CD14-positive monocyte (primary cell): ENCODE measurements around the gene PRRT3. TPM values are rescaled to one million over a fixed set of nuclear protein-coding genes. Genes with fewer than 3 reads are reported as not detected.

Experiments
- DNase-seq, 3 donors: peaks; one replicate each; pipeline ENCODE4 v3.0.0-alpha.2; 2011 to 2022
- H2AFZ ChIP-seq: 2 replicates; pipeline ENCODE4 v1.6.0; 2012; ENCODE audit warnings: mild to moderate bottlenecking, low read depth, low read length, inconsistent platforms; ENCODE audit not compliant: insufficient read depth, poor library complexity, severe bottlenecking
- H3K27ac ChIP-seq, 2 donors: 1 replicate in 1 of 2; 2 replicates in 1 of 2; pipeline ENCODE4 v1.5.1; 2012 to 2013; ENCODE audit warnings: low read length in 2 of 2, control low read depth in 1 of 2, inconsistent platforms in 1 of 2, low read depth in 1 of 2, mild to moderate bottlenecking in 1 of 2
- H3K27me3 ChIP-seq, 2 donors: one replicate each; pipeline versions ENCODE4 v1.6.0 to v1.6.1; 2011 to 2013; ENCODE audit warnings: low read length in 2 of 2; ENCODE audit not compliant: control insufficient read depth in 2 of 2, insufficient read depth in 2 of 2
- H3K36me3 ChIP-seq, 2 donors: replicated peaks in 1 of 2; 1 replicate in 1 of 2; 2 replicates in 1 of 2; pipeline versions ENCODE4 v1.5.1 to v1.6.1; 2012 to 2013; ENCODE audit warnings: low read length in 2 of 2, control low read depth in 1 of 2, inconsistent platforms in 1 of 2, mild to moderate bottlenecking in 1 of 2; ENCODE audit not compliant: insufficient read depth in 2 of 2, control insufficient read depth in 1 of 2
- H3K4me1 ChIP-seq, 2 donors: 1 replicate in 1 of 2; 2 replicates in 1 of 2; pipeline versions ENCODE4 v1.5.1 to v1.6.1; 2012 to 2013; ENCODE audit warnings: low read length in 2 of 2, control low read depth in 1 of 2, inconsistent platforms in 1 of 2, mild to moderate bottlenecking in 1 of 2, moderate library complexity in 1 of 2; ENCODE audit not compliant: insufficient read depth in 2 of 2, control insufficient read depth in 1 of 2
- H3K4me2 ChIP-seq: replicated peaks from 2 replicates; pipeline ENCODE3; 2012; ENCODE audit warnings: low read length, moderate library complexity, mild to moderate bottlenecking; ENCODE audit not compliant: poor library complexity, severe bottlenecking; ENCODE audit errors: extremely low read depth
- H3K4me3 ChIP-seq, 3 experiments: fragments of 200-600 bp in 1 of 3; sonication (generic) in 1 of 3; replicated peaks in 1 of 3; 1 replicate in 2 of 3; 2 replicates in 1 of 3; pipeline ENCODE4 v1.5.1; 2011 to 2013; ENCODE audit warnings: low read length in 3 of 3, mild to moderate bottlenecking in 3 of 3, control low read depth in 2 of 3, low read depth in 2 of 3, inconsistent platforms in 1 of 3, moderate library complexity in 1 of 3
- H3K79me2 ChIP-seq: 2 replicates; pipeline ENCODE4 v1.6.0; 2012; ENCODE audit warnings: mild to moderate bottlenecking, control low read depth, inconsistent platforms, low read length, moderate library complexity; ENCODE audit not compliant: insufficient read depth
- H3K9ac ChIP-seq: 2 replicates; pipeline ENCODE4 v1.6.0; 2017; ENCODE audit warnings: low read length, mild to moderate bottlenecking; ENCODE audit not compliant: insufficient read depth, poor library complexity, severe bottlenecking
- H3K9me3 ChIP-seq, 2 donors: replicated peaks in 1 of 2; 1 replicate in 1 of 2; 2 replicates in 1 of 2; pipeline versions ENCODE4 v1.5.1 to v1.6.1; 2012 to 2013; ENCODE audit warnings: low read length in 2 of 2, control low read depth in 1 of 2; ENCODE audit not compliant: control insufficient read depth in 1 of 2, insufficient read depth in 1 of 2
- H4K20me1 ChIP-seq: 2 replicates; pipeline ENCODE4 v1.6.0; 2012; ENCODE audit warnings: mild to moderate bottlenecking, low read length, control low read depth, moderate library complexity; ENCODE audit not compliant: insufficient read depth
- H3K27ac Mint-ChIP-seq, 7 donors: one replicate each; pipeline ENCODE4 v1.8.0; 2020; ENCODE audit warnings: mild to moderate bottlenecking in 7 of 7, mixed read lengths in 7 of 7, moderate library complexity in 6 of 7, inconsistent platforms in 2 of 7
- H3K27me3 Mint-ChIP-seq, 3 donors: one replicate each; pipeline ENCODE4 v1.8.0; 2021 to 2022; ENCODE audit warnings: low read depth in 3 of 3, mild to moderate bottlenecking in 3 of 3, mixed read lengths in 3 of 3, moderate library complexity in 3 of 3, inconsistent platforms in 1 of 3
- H3K36me3 Mint-ChIP-seq, 2 donors: one replicate each; pipeline ENCODE4 v1.8.0; 2020; ENCODE audit warnings: mixed read lengths in 2 of 2, inconsistent platforms in 1 of 2, mild to moderate bottlenecking in 1 of 2
- H3K4me1 Mint-ChIP-seq: one replicate; pipeline ENCODE4 v1.8.0; 2020; ENCODE audit warnings: mild to moderate bottlenecking, mixed read lengths
- H3K4me3 Mint-ChIP-seq, 2 donors: one replicate each; pipeline ENCODE4 v1.8.0; 2020; ENCODE audit warnings: mild to moderate bottlenecking in 2 of 2, mixed read lengths in 2 of 2, moderate library complexity in 1 of 2
- H3K9me3 Mint-ChIP-seq, 7 donors: one replicate each; pipeline ENCODE4 v1.8.0; 2020 to 2022; ENCODE audit warnings: mixed read lengths in 7 of 7, mild to moderate bottlenecking in 6 of 7, moderate library complexity in 6 of 7, inconsistent platforms in 2 of 7
- WGBS: methylation state at CpG from one replicate; pipeline ENCODE4 v1.1.5; 2013; ENCODE audit warnings: missing lambda C conversion rate; ENCODE audit not compliant: insufficient coverage; 5-methylcytosine and 5-hydroxymethylcytosine counted together
- intact Hi-C, 2 donors: fragments of 100-400 bp; cut with micrococcal nuclease; formaldehyde crosslinking; loops; one replicate each; pipeline versions ENCODE4 v1.15.0 to v1.15.1; 2023
- polyA plus RNA-seq, 3 donors: library from polyadenylated mRNA; depleted of rRNA in 1 of 3; unstranded in 2 of 3; stranded (reverse) in 1 of 3; fragments of 300-500 nt in 2 of 3; fragments of >200 nt in 1 of 3; fragmentation: Illumina TruSeq in 2 of 3; gene quantifications; 1 replicate in 2 of 3; 2 replicates in 1 of 3; pipeline ENCODE4 v1.2.3, GENCODE V29; 2012 to 2021
- TF ChIP-seq, protein P1 (sequence below): fragments of 200-600 bp; IDR thresholded peaks from one replicate; pipeline ENCODE4 v1.8.0; 2022; ENCODE audit warnings: antibody characterized with exemption, mild to moderate bottlenecking

Gene PRRT3
- polyA plus RNA-seq, 3 donors = 0.11 to 0.57 (median 0.31) TPM

DNA sequence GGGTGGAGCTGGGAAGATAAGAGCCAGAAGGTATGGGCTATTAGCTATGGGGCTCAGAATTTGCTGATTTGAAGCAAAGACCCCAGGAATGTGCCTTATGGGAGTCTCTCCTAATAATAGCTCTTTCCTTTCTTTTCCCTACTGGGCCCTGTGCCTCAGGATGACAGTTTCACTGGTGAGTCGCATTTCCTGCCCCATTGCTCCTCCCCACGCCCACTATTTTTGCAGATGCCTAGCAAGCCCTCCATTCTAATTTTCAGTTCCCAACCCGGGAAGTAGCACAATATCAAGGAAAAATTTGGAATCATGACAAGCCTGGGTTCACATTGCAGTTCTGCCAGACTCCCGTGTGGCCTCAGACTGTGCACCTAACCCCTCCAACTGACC is 49.0 kb downstream of the PRRT3 start:
- H3K9me3 Mint-ChIP-seq = no peaks in the 10 kb centered on the region
- H3K9ac ChIP-seq = no peak overlapping the region
- H3K4me1 Mint-ChIP-seq = peaks cover 31% of the 10 kb centered on the region
- H3K4me2 ChIP-seq = no peak overlapping the region
- no peak overlapping the region for H3K4me3 ChIP-seq
- H3K27ac ChIP-seq = no peak overlapping the region
- WGBS = 7% methylated on average over 3 of the region's 4 CpGs
- no peaks in the 10 kb centered on the region for H3K36me3 ChIP-seq
- H4K20me1 ChIP-seq = no peaks in the 10 kb centered on the region
- intact Hi-C loops = no loop called here
- peaks cover 7 to 14% of the 10 kb centered on the region in 2 donors for H3K4me1 ChIP-seq
- no peaks in the 10 kb centered on the region for H3K36me3 Mint-ChIP-seq
- no peak overlapping the region for H3K4me3 Mint-ChIP-seq
- TF ChIP-seq, protein P1, sequence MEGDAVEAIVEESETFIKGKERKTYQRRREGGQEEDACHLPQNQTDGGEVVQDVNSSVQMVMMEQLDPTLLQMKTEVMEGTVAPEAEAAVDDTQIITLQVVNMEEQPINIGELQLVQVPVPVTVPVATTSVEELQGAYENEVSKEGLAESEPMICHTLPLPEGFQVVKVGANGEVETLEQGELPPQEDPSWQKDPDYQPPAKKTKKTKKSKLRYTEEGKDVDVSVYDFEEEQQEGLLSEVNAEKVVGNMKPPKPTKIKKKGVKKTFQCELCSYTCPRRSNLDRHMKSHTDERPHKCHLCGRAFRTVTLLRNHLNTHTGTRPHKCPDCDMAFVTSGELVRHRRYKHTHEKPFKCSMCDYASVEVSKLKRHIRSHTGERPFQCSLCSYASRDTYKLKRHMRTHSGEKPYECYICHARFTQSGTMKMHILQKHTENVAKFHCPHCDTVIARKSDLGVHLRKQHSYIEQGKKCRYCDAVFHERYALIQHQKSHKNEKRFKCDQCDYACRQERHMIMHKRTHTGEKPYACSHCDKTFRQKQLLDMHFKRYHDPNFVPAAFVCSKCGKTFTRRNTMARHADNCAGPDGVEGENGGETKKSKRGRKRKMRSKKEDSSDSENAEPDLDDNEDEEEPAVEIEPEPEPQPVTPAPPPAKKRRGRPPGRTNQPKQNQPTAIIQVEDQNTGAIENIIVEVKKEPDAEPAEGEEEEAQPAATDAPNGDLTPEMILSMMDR = no peak
- peaks cover 0 to 2% (median 0%) of the 10 kb centered on the region in 3 donors for H3K27me3 Mint-ChIP-seq
- DNase-seq = no peak
- H3K27me3 ChIP-seq = no peaks in the 10 kb centered on the region
- H3K9me3 ChIP-seq = no peaks in the 10 kb centered on the region
- H2AFZ ChIP-seq = peak overlapping the region; percentile 41
- H3K27ac Mint-ChIP-seq = no peak overlapping the region
- no peaks in the 10 kb centered on the region for H3K79me2 ChIP-seq

DNA sequence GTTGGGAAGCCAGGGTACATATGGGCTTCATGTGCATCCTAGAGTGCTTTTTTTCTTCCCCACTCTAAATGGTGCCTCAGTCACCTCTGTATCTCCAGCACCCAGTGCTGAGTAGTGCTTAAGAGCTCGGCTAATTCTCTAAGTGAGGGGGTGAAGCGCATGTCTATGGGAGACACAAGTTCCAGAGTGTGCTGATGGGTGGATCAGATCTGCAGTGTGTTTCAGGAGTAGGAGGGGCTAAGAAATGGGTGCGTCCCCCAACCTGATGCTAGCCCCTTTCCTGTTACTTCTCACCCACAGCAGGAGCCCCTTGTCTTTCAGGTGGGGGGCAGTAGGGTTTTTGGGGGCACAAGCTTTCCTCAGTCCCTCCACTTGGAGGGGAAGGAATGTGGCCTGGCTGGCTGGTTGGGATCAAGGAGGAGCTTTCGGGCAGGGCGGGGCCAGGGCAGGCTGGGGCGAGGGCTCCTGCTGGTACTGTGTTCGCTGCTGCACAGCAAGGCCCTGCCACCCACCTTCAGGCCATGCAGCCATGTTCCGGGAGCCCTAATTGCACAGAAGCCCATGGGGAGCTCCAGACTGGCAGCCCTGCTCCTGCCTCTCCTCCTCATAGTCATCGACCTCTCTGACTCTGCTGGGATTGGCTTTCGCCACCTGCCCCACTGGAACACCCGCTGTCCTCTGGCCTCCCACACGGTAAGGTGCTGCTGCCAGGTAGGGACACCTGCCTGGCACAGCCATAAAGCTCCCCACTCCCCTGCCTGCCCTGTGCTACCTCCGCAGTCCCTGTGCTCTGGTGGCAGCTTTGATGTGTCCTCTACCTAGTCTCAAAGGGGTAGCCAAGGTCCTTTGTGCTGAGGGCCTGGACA is 49.6 kb downstream of the PRRT3 start, which contains the start of gene IL17RE:
Gene IL17RE, plus strand, starts transcription at position 477 of the 866 bp plus-strand sequence. Its CDS starts 85 bp downstream, at position 562.
- Histone ChIP-seq H4K20me1 (no peaks in the 10 kb centered on the region), H3K4me3 (no peak within 1 kb of the TSS), H2AFZ (peak within 1 kb of the TSS; percentile 58), H3K27ac (no peak within 1 kb of the TSS), H3K27me3 (no peaks in the 10 kb centered on the region), H3K9me3 (no peaks in the 10 kb centered on the region), H3K4me1 (peaks cover 7 to 14% of the 10 kb centered on the region in 2 donors), H3K4me2 (no peak within 1 kb of the TSS), H3K36me3 (no peaks in the 10 kb centered on the region), H3K9ac (no peak within 1 kb of the TSS), H3K79me2 (no peaks in the 10 kb centered on the region)
- TF ChIP-seq, protein P1 = no peak
- Mint-ChIP-seq H3K27me3 (peaks cover 0 to 2% (median 0%) of the 10 kb centered on the region in 3 donors), H3K27ac (no peak within 1 kb of the TSS), H3K4me1 (peaks cover 32% of the 10 kb centered on the region), H3K4me3 (peak within 1 kb of the TSS in 1 of 2 donors; percentile 47), H3K9me3 (no peaks in the 10 kb centered on the region), H3K36me3 (no peaks in the 10 kb centered on the region)
- 72% methylated on average over 10 of the region's 13 CpGs for WGBS
- intact Hi-C loops = no loop called here
- DNase-seq = no peak
